SH-SY5Y (cell line): Measurements from ENCODE around the gene ANKRD13C.

ENCODE experiments used
- GATA2 ChIP-seq: IDR thresholded peaks from 2 replicates; pipeline ENCODE4 v1.6.1; 2011; ENCODE audit warnings: mild to moderate bottlenecking, low read depth, low read length
- GATA3 ChIP-seq: IDR thresholded peaks from 2 replicates; pipeline ENCODE4 v1.6.1; 2011; ENCODE audit warnings: low read depth, mild to moderate bottlenecking, low read length, moderate library complexity

DNA sequence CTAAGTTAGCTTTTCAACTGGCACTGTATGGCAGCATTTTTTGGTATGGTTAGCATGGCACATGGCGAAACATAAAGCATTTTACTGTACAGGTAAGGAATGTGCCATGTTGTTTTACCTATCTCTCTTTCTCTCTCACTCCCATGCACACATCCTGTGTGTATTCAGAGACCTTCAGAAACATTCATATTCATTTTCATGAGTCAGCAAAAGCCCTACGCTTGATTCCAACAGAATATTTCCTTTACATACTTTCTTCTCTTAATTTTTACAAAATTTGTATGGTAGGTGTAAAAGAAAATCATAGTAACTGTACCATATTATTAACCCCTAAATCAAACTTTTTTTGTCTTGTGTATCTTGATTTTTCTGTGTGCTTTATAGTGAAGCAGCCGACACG is 123.0 kb downstream of the ANKRD13C start:
- TF ChIP-seq GATA2 = no peak
- no peak for TF ChIP-seq GATA3
